Fibroblast of skin of right quadriceps (primary cell): Measurements from ENCODE around the gene RAB40A.
"Not testable (repeated sequence)": the region's sequence is repeated elsewhere in the genome, so short reads cannot be mapped to it uniquely, and the experiment has no call there.

Source experiments
- DNase-seq: peaks from one replicate; pipeline ENCODE4 v3.0.0-alpha.2; 2013

The RAB40A gene

GRCh38 chrX:103460001-103460755 lies 59.1 kb downstream of the RAB40A start:
- DNase-seq: not testable (repeated sequence)

- DNase-seq: peak; percentile 93
Measured at GRCh38 chrX:103453655-103454054, 65.6 kb downstream of the RAB40A start.
